ENCODE results near the gene ZNF618. TPM values are rescaled to one million over a fixed set of nuclear protein-coding genes. Genes with fewer than 3 reads are reported as not detected.

The ZNF618 gene
- total RNA-seq, 1 experiment from 2014 or later = 1.2 TPM

DNA sequence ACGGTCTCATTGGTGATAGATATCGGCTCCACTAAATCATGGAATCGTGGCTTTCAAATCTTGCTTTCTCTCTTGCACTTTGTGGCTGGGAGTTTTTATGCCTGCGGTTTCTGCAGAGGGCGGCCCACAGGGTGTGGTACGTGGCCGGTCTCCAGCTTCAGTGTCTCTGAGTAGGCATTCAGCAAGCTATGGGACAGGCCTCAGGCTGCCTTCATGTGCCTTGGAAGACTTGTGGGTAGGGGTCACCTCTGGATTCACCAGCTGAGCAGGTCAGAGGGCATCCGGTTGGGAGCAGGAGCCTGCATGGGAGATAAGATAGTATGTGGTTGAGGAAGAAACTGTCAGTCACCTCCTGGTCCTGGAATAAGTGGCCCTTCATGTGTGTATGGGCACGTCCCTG lies 154.3 kb downstream of the ZNF618 start:
- ChIA-PET POLR2A (no interaction called here), CTCF (no interaction called here)
- peaks cover 5% of the 10 kb centered on the region for H3K36me3 Mint-ChIP-seq (ENCODE audit: insufficient read depth, unreplicated experiment)
- Histone ChIP-seq H3K36me3 (ENCODE audit: control insufficient read depth, insufficient read depth, low read length) (no peaks in the 10 kb centered on the region), H3K4me1 (no peaks in the 10 kb centered on the region), H3K27me3 (replicated peaks; ENCODE audit: control insufficient read depth, insufficient read depth, low read length) (no peaks in the 10 kb centered on the region), H3K4me3 (ENCODE audit: low read depth, low read length) (no peak overlapping the region), H3K9me3 (no peaks in the 10 kb centered on the region)
- no peak overlapping the region for H3K4me3 Mint-ChIP-seq (ENCODE audit: unreplicated experiment)
- H3K9me3 Mint-ChIP-seq (ENCODE audit: unreplicated experiment) = peaks cover 10% of the 10 kb centered on the region
- no TSS peak for BruUV-seq (replicated peaks)
- TF ChIP-seq, protein P1, sequence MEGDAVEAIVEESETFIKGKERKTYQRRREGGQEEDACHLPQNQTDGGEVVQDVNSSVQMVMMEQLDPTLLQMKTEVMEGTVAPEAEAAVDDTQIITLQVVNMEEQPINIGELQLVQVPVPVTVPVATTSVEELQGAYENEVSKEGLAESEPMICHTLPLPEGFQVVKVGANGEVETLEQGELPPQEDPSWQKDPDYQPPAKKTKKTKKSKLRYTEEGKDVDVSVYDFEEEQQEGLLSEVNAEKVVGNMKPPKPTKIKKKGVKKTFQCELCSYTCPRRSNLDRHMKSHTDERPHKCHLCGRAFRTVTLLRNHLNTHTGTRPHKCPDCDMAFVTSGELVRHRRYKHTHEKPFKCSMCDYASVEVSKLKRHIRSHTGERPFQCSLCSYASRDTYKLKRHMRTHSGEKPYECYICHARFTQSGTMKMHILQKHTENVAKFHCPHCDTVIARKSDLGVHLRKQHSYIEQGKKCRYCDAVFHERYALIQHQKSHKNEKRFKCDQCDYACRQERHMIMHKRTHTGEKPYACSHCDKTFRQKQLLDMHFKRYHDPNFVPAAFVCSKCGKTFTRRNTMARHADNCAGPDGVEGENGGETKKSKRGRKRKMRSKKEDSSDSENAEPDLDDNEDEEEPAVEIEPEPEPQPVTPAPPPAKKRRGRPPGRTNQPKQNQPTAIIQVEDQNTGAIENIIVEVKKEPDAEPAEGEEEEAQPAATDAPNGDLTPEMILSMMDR (IDR thresholded peaks at IDR 0.05; ENCODE audit: insufficient read depth in 1 of 2, low read depth in 1 of 2, low read length in 1 of 2, severe bottlenecking in 1 of 2, unreplicated experiment in 1 of 2) = no peak
- H3K4me1 Mint-ChIP-seq (ENCODE audit: low read depth, unreplicated experiment) = peaks cover 1% of the 10 kb centered on the region
- no peak overlapping the region for H3K27ac Mint-ChIP-seq (ENCODE audit: unreplicated experiment)
- no peak for DNase-seq
- intact Hi-C loops (cut with micrococcal nuclease; ENCODE audit: unreplicated experiment) = loop anchor here (10.0 kb wide), 1 partner anchor 286 kb away; no protein-coding TSS in a partner anchor
- H3K27me3 Mint-ChIP-seq (ENCODE audit: insufficient read depth, unreplicated experiment) = no peaks in the 10 kb centered on the region

DNA sequence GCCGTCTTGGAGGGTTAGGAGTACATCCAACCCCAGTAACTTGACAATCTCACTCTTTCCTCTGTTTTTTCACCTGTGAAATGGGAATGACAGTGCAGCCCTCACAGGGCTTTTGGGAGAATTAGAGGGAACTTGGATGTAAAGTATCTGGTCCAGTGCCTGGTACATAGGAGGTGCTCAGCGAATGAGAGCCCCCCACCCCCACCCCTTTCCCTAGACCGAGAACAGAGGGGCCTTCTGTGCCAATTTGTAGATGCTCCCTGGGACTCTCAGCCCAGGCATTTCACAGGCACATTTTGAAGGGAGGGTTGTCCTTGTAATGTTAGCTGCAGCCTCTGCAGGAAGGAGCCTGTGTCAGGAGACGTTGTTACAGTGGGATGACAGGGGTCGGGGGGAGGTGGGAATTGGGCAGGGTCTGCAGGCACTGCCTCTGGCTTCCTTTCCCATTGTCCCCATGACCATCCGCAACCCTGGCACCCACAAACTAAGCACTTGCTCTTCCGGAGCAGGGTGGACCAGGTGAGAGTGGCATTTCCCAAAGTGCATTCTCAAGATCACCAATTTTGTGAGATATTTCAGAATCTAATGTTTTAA lies 155.0 kb downstream of the ZNF618 start:
- Mint-ChIP-seq H3K27me3 (ENCODE audit: insufficient read depth, unreplicated experiment) (no peaks in the 10 kb centered on the region), H3K4me1 (ENCODE audit: low read depth, unreplicated experiment) (no peaks in the 10 kb centered on the region), H3K27ac (ENCODE audit: unreplicated experiment) (no peak overlapping the region), H3K36me3 (ENCODE audit: insufficient read depth, unreplicated experiment) (peaks cover under 1% of the 10 kb centered on the region), H3K4me3 (ENCODE audit: unreplicated experiment) (no peak overlapping the region), H3K9me3 (ENCODE audit: unreplicated experiment) (peaks cover 2% of the 10 kb centered on the region)
- H3K9me3 ChIP-seq = no peaks in the 10 kb centered on the region
- ChIA-PET CTCF (interaction anchor here (0.6 to 0.7 kb wide), 2 partner anchors 35 to 230 kb away, joined by 3 to 5 read pairs; no protein-coding TSS in a partner anchor), POLR2A (no interaction called here)
- no peak overlapping the region for H3K4me3 ChIP-seq (ENCODE audit: low read depth, low read length)
- no peak for DNase-seq
- TF ChIP-seq, protein P1 (IDR thresholded peaks at IDR 0.05; ENCODE audit: insufficient read depth in 1 of 2, low read depth in 1 of 2, low read length in 1 of 2, severe bottlenecking in 1 of 2, unreplicated experiment in 1 of 2) = no peak
- H3K27me3 ChIP-seq (replicated peaks; ENCODE audit: control insufficient read depth, insufficient read depth, low read length) = no peaks in the 10 kb centered on the region
- no TSS peak for BruUV-seq (replicated peaks)
- no peaks in the 10 kb centered on the region for H3K36me3 ChIP-seq (ENCODE audit: control insufficient read depth, insufficient read depth, low read length)
- H3K4me1 ChIP-seq = no peaks in the 10 kb centered on the region
- intact Hi-C loops (cut with micrococcal nuclease; ENCODE audit: unreplicated experiment) = loop anchor here (10.0 kb wide), 1 partner anchor 286 kb away; no protein-coding TSS in a partner anchor

DNA sequence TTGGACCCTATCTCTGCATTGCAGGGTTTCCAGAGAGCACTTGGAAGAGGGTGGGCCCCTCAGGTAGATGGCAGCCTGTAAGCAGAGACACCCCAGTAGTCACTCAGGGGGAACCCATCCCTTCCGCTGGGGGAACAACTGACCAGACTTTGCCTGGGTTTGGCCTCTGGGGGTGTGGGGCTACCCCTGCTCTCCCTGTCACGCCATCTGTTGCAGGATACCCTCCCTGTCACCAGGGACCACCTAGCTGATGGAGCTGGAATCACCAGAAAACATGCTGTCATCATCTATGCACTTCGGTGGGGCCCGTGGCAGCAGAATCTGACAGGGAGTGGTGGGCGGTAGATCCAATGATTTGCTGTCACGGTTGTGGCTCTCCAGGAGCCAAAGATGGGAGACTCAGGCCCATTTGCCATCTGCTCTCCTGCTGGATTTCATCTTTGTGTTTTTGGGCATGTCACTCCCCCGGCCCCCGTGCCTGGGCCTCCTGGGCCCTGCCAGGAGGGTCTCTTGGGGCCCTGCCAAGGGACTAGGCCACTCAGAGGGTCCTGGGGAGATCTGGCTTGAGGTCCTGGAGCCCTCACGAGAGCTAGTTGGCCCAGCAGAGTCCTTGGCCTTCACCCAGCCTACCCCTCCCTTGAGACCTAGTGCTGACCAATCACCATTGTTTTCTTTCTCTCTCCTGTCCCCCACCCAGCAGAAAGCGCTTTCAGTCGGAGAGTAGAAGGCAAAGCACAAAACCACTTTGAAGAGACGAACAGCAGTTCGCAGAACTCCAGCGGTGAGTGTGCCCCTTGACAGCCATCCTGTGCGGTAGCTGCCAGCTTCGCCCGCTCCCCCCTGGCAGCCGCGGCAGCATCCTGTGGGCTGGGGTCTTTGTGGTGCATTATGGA lies 156.1 kb downstream of the ZNF618 start:
- POLR2A ChIA-PET = no interaction called here
- TF ChIP-seq, protein P1 (IDR thresholded peaks at IDR 0.05; ENCODE audit: insufficient read depth in 1 of 2, low read depth in 1 of 2, low read length in 1 of 2, severe bottlenecking in 1 of 2, unreplicated experiment in 1 of 2) = no peak

More for the DNA sequence above, 156.1 kb downstream of the ZNF618 start:
- Mint-ChIP-seq H3K36me3 (ENCODE audit: insufficient read depth, unreplicated experiment) (no peaks in the 10 kb centered on the region), H3K4me3 (ENCODE audit: unreplicated experiment) (no peak overlapping the region), H3K27ac (ENCODE audit: unreplicated experiment) (no peak overlapping the region), H3K4me1 (ENCODE audit: low read depth, unreplicated experiment) (no peaks in the 10 kb centered on the region), H3K27me3 (ENCODE audit: insufficient read depth, unreplicated experiment) (no peaks in the 10 kb centered on the region), H3K9me3 (ENCODE audit: unreplicated experiment) (no peaks in the 10 kb centered on the region)
- Histone ChIP-seq H3K9me3 (no peaks in the 10 kb centered on the region), H3K27me3 (replicated peaks; ENCODE audit: control insufficient read depth, insufficient read depth, low read length) (no peaks in the 10 kb centered on the region), H3K4me3 (ENCODE audit: low read depth, low read length) (no peak overlapping the region), H3K36me3 (ENCODE audit: control insufficient read depth, insufficient read depth, low read length) (no peaks in the 10 kb centered on the region), H3K4me1 (no peaks in the 10 kb centered on the region)
- intact Hi-C loops (cut with micrococcal nuclease; ENCODE audit: unreplicated experiment) = loop anchor here (10.0 kb wide), 1 partner anchor 287 kb away; no protein-coding TSS in a partner anchor
- BruUV-seq (replicated peaks) = no TSS peak
- no peak for DNase-seq
- CTCF ChIA-PET = interaction anchor here (0.6 kb wide), 1 partner anchor 34 kb away, joined by 5 read pairs; no protein-coding TSS in a partner anchor
